ENCODE data around the gene PTPRC.

The PTPRC gene

DNA sequence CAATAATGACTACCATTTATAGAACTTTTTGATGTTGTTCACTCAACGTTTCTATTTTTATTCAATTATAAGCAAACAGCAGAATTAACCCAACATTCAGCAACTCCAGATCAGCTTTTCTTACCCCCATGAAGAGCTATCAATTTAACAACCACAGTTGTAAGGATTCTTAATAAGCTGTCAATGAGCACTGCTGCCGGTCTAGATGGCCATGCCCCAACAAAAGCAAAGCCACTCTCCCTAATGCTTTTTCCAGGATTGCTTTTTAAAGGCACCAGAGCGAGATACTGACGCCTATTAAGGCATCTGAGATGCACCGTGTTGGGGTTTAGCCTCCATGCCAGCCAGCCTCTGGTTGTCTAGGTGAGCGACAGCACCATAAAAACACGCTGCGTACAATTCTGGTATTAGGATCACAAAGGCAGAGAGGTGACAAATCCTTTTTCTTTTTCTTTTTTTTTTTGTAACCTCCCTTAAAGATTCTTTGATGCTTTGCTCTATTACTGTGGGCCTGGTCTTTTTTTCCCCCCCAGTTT lies 39.5 kb downstream of the PTPRC start:
- Histone ChIP-seq H2AFZ (ENCODE audit: low read depth) (no peak overlapping the region), H4K20me1 (ENCODE audit: insufficient read depth) (no peaks in the 10 kb centered on the region), H3K27ac (no peak overlapping the region), H3K27me3 (ENCODE audit: insufficient read depth, low read depth) (no peaks in the 10 kb centered on the region), H3K4me2 (no peak overlapping the region), H3K9ac (no peak overlapping the region), H3K79me2 (ENCODE audit: insufficient read depth, low read depth) (no peaks in the 10 kb centered on the region), H3K36me3 (ENCODE audit: insufficient read depth) (no peaks in the 10 kb centered on the region), H3K4me3 (IDR thresholded peaks at IDR 0.05; ENCODE audit: insufficient read depth, low read depth, low read length) (no peak overlapping the region), H3K4me1 (ENCODE audit: low read depth, poor library complexity, severe bottlenecking) (peaks cover 72% of the 10 kb centered on the region)
- TF ChIP-seq, protein P1, sequence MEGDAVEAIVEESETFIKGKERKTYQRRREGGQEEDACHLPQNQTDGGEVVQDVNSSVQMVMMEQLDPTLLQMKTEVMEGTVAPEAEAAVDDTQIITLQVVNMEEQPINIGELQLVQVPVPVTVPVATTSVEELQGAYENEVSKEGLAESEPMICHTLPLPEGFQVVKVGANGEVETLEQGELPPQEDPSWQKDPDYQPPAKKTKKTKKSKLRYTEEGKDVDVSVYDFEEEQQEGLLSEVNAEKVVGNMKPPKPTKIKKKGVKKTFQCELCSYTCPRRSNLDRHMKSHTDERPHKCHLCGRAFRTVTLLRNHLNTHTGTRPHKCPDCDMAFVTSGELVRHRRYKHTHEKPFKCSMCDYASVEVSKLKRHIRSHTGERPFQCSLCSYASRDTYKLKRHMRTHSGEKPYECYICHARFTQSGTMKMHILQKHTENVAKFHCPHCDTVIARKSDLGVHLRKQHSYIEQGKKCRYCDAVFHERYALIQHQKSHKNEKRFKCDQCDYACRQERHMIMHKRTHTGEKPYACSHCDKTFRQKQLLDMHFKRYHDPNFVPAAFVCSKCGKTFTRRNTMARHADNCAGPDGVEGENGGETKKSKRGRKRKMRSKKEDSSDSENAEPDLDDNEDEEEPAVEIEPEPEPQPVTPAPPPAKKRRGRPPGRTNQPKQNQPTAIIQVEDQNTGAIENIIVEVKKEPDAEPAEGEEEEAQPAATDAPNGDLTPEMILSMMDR (conservative IDR thresholded peaks at IDR 0.05; ENCODE audit: low read depth, low read length), result no peak

DNA sequence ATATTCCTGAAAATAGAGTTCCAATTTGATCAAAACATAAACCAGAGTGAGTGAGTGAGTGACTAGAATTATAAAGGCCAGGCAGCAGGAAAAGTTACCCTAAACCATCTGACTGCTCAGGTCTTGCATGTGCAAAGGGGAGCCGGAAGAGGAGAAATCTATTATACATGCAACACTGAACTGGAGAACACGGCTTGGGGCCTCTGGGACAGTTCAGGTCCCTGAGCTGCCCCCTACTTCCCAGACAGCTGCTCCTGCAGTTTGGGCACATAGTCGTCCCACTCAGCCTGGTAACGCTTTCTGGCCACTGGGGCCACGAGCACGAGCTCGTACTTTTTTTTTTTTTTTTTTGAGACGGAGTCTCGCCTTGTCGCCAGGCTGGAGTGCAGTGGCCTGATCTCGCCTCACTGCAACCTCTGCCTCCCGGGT lies 40.1 kb downstream of the PTPRC start:
- no peak overlapping the region for H2AFZ ChIP-seq (ENCODE audit: low read depth)
- no peaks in the 10 kb centered on the region for H3K27me3 ChIP-seq (ENCODE audit: insufficient read depth, low read depth)
- H3K9ac ChIP-seq, result no peak overlapping the region
- no peaks in the 10 kb centered on the region for H3K79me2 ChIP-seq (ENCODE audit: insufficient read depth, low read depth)
- H3K27ac ChIP-seq, result no peak overlapping the region
- H3K36me3 ChIP-seq (ENCODE audit: insufficient read depth), result no peaks in the 10 kb centered on the region
- H3K4me2 ChIP-seq, result no peak overlapping the region
- H4K20me1 ChIP-seq (ENCODE audit: insufficient read depth), result no peaks in the 10 kb centered on the region
- TF ChIP-seq, protein P1 (conservative IDR thresholded peaks at IDR 0.05; ENCODE audit: low read depth, low read length), result no peak
- peaks cover 72% of the 10 kb centered on the region for H3K4me1 ChIP-seq (ENCODE audit: low read depth, poor library complexity, severe bottlenecking)
- H3K4me3 ChIP-seq (IDR thresholded peaks at IDR 0.05; ENCODE audit: insufficient read depth, low read depth, low read length), result no peak overlapping the region

- no peak overlapping the region for H3K9ac ChIP-seq
- no peak overlapping the region for H3K27ac ChIP-seq
- H3K27me3 ChIP-seq (ENCODE audit: insufficient read depth, low read depth), result no peaks in the 10 kb centered on the region
- peaks cover 74% of the 10 kb centered on the region for H3K4me1 ChIP-seq (ENCODE audit: low read depth, poor library complexity, severe bottlenecking)
- no peak overlapping the region for H3K4me2 ChIP-seq
- H4K20me1 ChIP-seq (ENCODE audit: insufficient read depth), result no peaks in the 10 kb centered on the region
- H3K4me3 ChIP-seq (IDR thresholded peaks at IDR 0.05; ENCODE audit: insufficient read depth, low read depth, low read length), result no peak overlapping the region
- H2AFZ ChIP-seq (ENCODE audit: low read depth), result no peak overlapping the region
- no peaks in the 10 kb centered on the region for H3K36me3 ChIP-seq (ENCODE audit: insufficient read depth)
- TF ChIP-seq, protein P1 (conservative IDR thresholded peaks at IDR 0.05; ENCODE audit: low read depth, low read length), result no peak
- H3K79me2 ChIP-seq (ENCODE audit: insufficient read depth, low read depth), result no peaks in the 10 kb centered on the region
These were observed 40.8 kb downstream of the PTPRC start for GRCh38 chr1:198679535-198680173.

DNA sequence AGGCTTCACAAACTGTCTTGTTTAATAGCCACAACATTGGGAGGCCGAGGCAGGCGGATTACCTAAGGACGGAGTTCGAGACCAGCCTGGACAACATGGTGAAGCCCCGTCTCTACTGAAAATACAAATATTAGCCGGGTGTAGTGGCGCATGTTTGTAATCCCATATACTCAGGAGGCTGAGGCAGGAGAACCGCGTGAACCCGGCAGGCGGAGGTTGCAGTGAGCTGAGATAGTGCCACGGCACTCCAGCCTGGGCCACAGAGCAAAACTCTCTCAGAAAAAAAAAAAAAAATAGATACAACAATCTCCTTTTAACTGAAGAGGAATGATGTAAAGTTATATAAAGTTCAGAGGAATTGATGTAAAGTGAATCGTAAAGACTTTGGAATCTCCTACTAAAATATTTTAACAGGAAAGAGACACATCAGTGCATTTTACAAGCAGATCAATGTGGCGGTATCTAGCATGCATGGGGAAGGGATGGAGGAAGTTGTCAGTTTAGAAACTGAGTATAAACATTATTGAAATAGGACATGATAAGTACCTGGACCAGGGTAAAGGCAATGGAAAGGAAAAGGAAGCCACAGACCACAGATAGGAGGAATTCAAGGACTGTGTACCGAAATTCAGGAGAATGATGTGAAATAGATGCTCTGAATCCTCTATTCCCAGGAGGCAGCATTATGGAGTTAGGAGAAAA lies 41.5 kb downstream of the PTPRC start:
- no peaks in the 10 kb centered on the region for H3K79me2 ChIP-seq (ENCODE audit: insufficient read depth, low read depth)
- H3K36me3 ChIP-seq (ENCODE audit: insufficient read depth), result no peaks in the 10 kb centered on the region
- H3K9ac ChIP-seq, result no peak overlapping the region
- H3K27ac ChIP-seq, result peak overlapping the region; percentile 87
- H2AFZ ChIP-seq (ENCODE audit: low read depth), result no peak overlapping the region
- peak overlapping the region; percentile 81 for H3K4me2 ChIP-seq
- H4K20me1 ChIP-seq (ENCODE audit: insufficient read depth), result no peaks in the 10 kb centered on the region
- TF ChIP-seq, protein P1 (conservative IDR thresholded peaks at IDR 0.05; ENCODE audit: low read depth, low read length), result no peak
- no peak overlapping the region for H3K4me3 ChIP-seq (IDR thresholded peaks at IDR 0.05; ENCODE audit: insufficient read depth, low read depth, low read length)
- H3K27me3 ChIP-seq (ENCODE audit: insufficient read depth, low read depth), result no peaks in the 10 kb centered on the region
- H3K4me1 ChIP-seq (ENCODE audit: low read depth, poor library complexity, severe bottlenecking), result peaks cover 74% of the 10 kb centered on the region

Data from KMS-11 (cell line).